MM.1S (cell line): Measurements from ENCODE around the gene ADAMTS19.

Experiments used
- DNase-seq: peaks from one replicate; pipeline ENCODE4 v3.0.0-alpha.2; 2015
- H2AFZ ChIP-seq: fragments of 300-600 bp; sonication (generic); 2 replicates; pipeline ENCODE4 v1.6.0; 2016; ENCODE audit warnings: antibody characterized with exemption, low read length
- H3F3A ChIP-seq: fragments of 300-600 bp; sonication (generic); 2 replicates; pipeline ENCODE4 v1.6.1; 2016; ENCODE audit warnings: mild to moderate bottlenecking, antibody characterized with exemption, low read length, moderate library complexity, mixed read lengths; ENCODE audit not compliant: insufficient read depth
- H3K27ac ChIP-seq: fragments of 300-600 bp; sonication (generic); 2 replicates; pipeline ENCODE4 v1.5.1; 2016; ENCODE audit warnings: mild to moderate bottlenecking, low read length
- H3K27me3 ChIP-seq: fragments of 300-600 bp; sonication (generic); replicated peaks from 2 replicates; pipeline ENCODE4 v1.6.0; 2016; ENCODE audit warnings: low read length; ENCODE audit not compliant: insufficient read depth
- H3K36me3 ChIP-seq: fragments of 300-600 bp; sonication (generic); replicated peaks from 2 replicates; pipeline ENCODE4 v1.6.1; 2016; ENCODE audit warnings: mild to moderate bottlenecking, low read length, mixed read lengths; ENCODE audit not compliant: insufficient read depth
- H3K4me1 ChIP-seq: fragments of 300-600 bp; sonication (generic); 2 replicates; pipeline ENCODE4 v1.6.1; 2016; ENCODE audit warnings: low read length, mixed read lengths
- H3K4me2 ChIP-seq: fragments of 300-600 bp; sonication (generic); 2 replicates; pipeline ENCODE4 v1.6.0; 2016; ENCODE audit warnings: low read depth, low read length
- H3K4me3 ChIP-seq: fragments of 300-600 bp; sonication (generic); 2 replicates; pipeline ENCODE4 v1.5.1; 2016; ENCODE audit warnings: low read length, mixed read lengths
- H3K79me2 ChIP-seq: fragments of 300-600 bp; sonication (generic); 2 replicates; pipeline ENCODE4 v1.6.1; 2016; ENCODE audit warnings: mixed run types, low read length, mixed read lengths
- H3K9ac ChIP-seq: fragments of 300-600 bp; sonication (generic); 2 replicates; pipeline ENCODE4 v1.6.1; 2016; ENCODE audit warnings: low read length, mixed read lengths
- H3K9me2 ChIP-seq: fragments of 300-600 bp; sonication (generic); replicated peaks from 2 replicates; pipeline ENCODE4 v1.6.1; 2016; ENCODE audit warnings: mild to moderate bottlenecking, low read length, mixed read lengths; ENCODE audit not compliant: insufficient read depth
- H3K9me3 ChIP-seq: fragments of 300-600 bp; sonication (generic); replicated peaks from 2 replicates; pipeline ENCODE4 v1.6.1; 2016; ENCODE audit warnings: mild to moderate bottlenecking, low read length, mixed read lengths; ENCODE audit not compliant: insufficient read depth
- H4K20me1 ChIP-seq: fragments of 300-600 bp; sonication (generic); 2 replicates; pipeline ENCODE4 v1.6.1; 2016; ENCODE audit warnings: mild to moderate bottlenecking, low read length, moderate library complexity, mixed read lengths; ENCODE audit not compliant: insufficient read depth
- EZH2 ChIP-seq: fragments of 300-600 bp; sonication (generic); optimal IDR thresholded peaks from 2 replicates; pipeline ENCODE3; 2017; ENCODE audit warnings: low read depth, mild to moderate bottlenecking, antibody characterized with exemption, low read length, mixed read lengths
- EZH2phosphoT487 ChIP-seq: fragments of 300-600 bp; sonication (generic); IDR thresholded peaks from 2 replicates; pipeline ENCODE4 v1.6.1; 2018; ENCODE audit warnings: antibody characterized with exemption, low read length
- TF ChIP-seq, protein P1 (sequence below): fragments of 300-600 bp; sonication (generic); IDR thresholded peaks from 2 replicates; pipeline ENCODE4 v1.5.1; 2016; ENCODE audit warnings: antibody characterized with exemption, low read length, mixed read lengths

The ADAMTS19 gene

DNA sequence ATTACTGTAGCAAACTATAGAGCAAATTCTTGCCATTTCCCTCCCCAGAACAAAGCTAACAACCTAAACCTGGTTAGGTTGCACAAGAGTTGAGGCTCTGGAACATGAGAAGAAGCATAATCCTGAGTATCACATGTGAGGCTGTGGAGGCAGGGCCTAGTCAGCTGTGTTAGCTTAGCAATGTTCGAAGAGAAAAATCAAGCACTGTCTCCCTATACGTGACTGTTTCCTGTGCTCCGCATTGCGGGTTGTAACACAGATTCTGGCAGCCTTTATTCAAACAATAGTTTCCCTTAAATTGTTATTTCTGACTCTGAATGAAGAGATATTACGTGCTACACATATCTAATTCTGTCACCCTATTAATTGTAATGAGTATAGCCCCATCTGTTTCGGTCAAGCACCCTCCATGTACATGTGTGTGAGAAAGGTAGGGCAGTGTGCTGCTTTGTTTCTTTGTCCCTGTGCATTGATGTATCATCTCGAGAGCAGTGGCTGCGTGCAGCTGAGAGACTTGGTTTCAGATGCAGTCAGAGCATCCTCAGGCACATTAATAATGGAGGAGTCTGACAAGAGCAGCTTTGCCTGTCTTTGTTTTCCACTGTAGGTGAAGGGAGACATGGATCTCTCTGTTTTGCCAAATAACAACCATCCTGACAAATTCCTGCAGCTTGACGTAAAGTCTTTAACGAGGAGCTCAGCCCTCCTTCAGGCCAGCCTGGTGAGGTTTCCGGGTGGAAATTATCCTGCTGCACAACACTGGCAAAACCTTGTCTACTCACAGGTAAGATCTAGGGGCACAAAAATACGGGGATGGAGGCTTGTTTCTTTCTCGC, 287.7 kb downstream of the ADAMTS19 start, which contains the start of gene MINAR2:
Gene MINAR2, plus strand, starts transcription at position 523 of the 836 bp plus-strand sequence. Its CDS starts 97 bp downstream, at position 620.
- no peak within 1 kb of the TSS for H3K4me2 ChIP-seq
- H3K9ac ChIP-seq, result no peak within 1 kb of the TSS
- no peaks in the 10 kb centered on the region for H3F3A ChIP-seq
- TF ChIP-seq EZH2 (no peak), EZH2phosphoT487 (no peak)
- TF ChIP-seq, protein P1, sequence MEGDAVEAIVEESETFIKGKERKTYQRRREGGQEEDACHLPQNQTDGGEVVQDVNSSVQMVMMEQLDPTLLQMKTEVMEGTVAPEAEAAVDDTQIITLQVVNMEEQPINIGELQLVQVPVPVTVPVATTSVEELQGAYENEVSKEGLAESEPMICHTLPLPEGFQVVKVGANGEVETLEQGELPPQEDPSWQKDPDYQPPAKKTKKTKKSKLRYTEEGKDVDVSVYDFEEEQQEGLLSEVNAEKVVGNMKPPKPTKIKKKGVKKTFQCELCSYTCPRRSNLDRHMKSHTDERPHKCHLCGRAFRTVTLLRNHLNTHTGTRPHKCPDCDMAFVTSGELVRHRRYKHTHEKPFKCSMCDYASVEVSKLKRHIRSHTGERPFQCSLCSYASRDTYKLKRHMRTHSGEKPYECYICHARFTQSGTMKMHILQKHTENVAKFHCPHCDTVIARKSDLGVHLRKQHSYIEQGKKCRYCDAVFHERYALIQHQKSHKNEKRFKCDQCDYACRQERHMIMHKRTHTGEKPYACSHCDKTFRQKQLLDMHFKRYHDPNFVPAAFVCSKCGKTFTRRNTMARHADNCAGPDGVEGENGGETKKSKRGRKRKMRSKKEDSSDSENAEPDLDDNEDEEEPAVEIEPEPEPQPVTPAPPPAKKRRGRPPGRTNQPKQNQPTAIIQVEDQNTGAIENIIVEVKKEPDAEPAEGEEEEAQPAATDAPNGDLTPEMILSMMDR, result no peak
- no peak within 1 kb of the TSS for H2AFZ ChIP-seq
- no peaks in the 10 kb centered on the region for H3K4me1 ChIP-seq
- no peaks in the 10 kb centered on the region for H3K9me2 ChIP-seq
- H4K20me1 ChIP-seq, result no peaks in the 10 kb centered on the region
- no peak for DNase-seq
- H3K9me3 ChIP-seq, result no peaks in the 10 kb centered on the region
- H3K79me2 ChIP-seq, result no peaks in the 10 kb centered on the region
- no peak within 1 kb of the TSS for H3K27ac ChIP-seq
- no peak within 1 kb of the TSS for H3K4me3 ChIP-seq
- H3K36me3 ChIP-seq, result no peaks in the 10 kb centered on the region
- no peaks in the 10 kb centered on the region for H3K27me3 ChIP-seq

DNA sequence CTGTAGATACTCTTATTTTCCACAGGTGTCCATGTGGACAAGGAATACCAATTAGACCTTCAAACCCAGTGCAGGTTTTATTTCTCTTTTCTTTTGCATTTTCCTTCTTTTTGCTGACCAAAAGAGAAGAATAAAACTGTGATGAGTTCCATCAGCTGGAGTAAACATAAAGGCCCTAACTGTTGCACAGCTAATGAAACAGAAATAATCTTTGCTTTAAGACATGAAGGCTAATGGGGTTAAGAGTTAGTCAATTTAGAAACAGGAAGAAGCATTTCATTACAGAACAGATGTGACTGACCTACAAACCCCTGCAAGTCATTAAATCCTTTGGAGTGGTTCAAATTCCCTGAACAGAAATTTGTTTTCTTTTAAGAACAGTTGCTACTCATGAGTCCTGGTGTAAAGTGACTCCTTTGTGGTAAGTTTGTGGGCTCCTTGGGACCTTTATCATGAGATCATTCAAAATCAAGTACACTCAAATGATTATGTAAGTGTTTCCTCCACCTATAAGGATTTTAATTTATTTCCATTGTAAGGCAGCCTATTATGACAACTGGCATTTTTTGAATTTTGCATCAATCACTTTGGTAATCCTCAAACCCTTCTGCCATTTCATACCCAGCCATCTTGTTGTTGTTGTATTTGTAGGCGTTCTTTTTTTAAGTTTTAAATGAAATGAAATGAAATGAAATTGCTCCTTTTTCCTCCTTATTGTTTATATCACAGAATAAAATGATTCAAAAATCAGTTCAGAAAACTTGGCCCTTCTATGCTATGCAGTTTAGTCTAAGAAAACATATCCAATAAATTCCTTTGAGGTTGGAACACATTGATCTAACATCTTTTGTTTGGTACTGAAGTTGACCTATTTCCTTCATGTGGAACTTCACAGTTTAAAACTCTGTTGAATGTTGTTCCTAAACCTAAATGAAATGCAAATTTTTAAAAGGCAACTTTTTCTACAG, 289.1 kb downstream of the ADAMTS19 start:
- Histone ChIP-seq H4K20me1 (no peaks in the 10 kb centered on the region), H3K9ac (no peak overlapping the region), H3K79me2 (no peaks in the 10 kb centered on the region), H3K4me3 (no peak overlapping the region), H2AFZ (no peak overlapping the region), H3K9me2 (no peaks in the 10 kb centered on the region), H3K4me2 (no peak overlapping the region), H3F3A (no peaks in the 10 kb centered on the region), H3K27me3 (no peaks in the 10 kb centered on the region), H3K36me3 (no peaks in the 10 kb centered on the region), H3K9me3 (no peaks in the 10 kb centered on the region), H3K4me1 (no peaks in the 10 kb centered on the region), H3K27ac (no peak overlapping the region)
- TF ChIP-seq EZH2, result no peak
- TF ChIP-seq EZH2phosphoT487, result no peak
- TF ChIP-seq, protein P1, result no peak
- no peak for DNase-seq

GRCh38 chr5:129760636-129761325, 300.7 kb downstream of the ADAMTS19 start:
- Histone ChIP-seq H3K79me2 (no peaks in the 10 kb centered on the region), H3K27ac (no peak overlapping the region), H3K4me2 (no peak overlapping the region), H3K36me3 (no peaks in the 10 kb centered on the region), H3K9me2 (no peaks in the 10 kb centered on the region), H3K9me3 (no peaks in the 10 kb centered on the region), H4K20me1 (no peaks in the 10 kb centered on the region), H3K4me1 (no peaks in the 10 kb centered on the region), H3F3A (no peaks in the 10 kb centered on the region), H3K27me3 (no peaks in the 10 kb centered on the region), H3K9ac (no peak overlapping the region), H3K4me3 (no peak overlapping the region), H2AFZ (no peak overlapping the region)
- DNase-seq, result no peak
- TF ChIP-seq EZH2, result no peak
- TF ChIP-seq, protein P1, result no peak
